ENCODE measurements around the gene SCYL1.

SCYL1 gene

GRCh38 chr11:65493367-65494176 is 31.3 kb upstream of the SCYL1 start:
- DNase-seq (ENCODE audit: low read depth in 1 of 2, low spot score in 1 of 2) = no peak

- DNase-seq (ENCODE audit: low read depth in 1 of 2, low spot score in 1 of 2) = no peak
Measured at GRCh38 chr11:65496304-65497140, 28.4 kb upstream of the SCYL1 start.

GRCh38 chr11:65497141-65498041 is 27.5 kb upstream of the SCYL1 start:
- peak; percentile 96 to 98 for DNase-seq (ENCODE audit: low read depth in 1 of 2, low spot score in 1 of 2)

- peak; percentile 26 to 46 for DNase-seq (ENCODE audit: low read depth in 1 of 2, low spot score in 1 of 2)
Measured at GRCh38 chr11:65498042-65498726, 26.7 kb upstream of the SCYL1 start.

- DNase-seq (ENCODE audit: low read depth in 1 of 2, low spot score in 1 of 2) = no peak
Measured at GRCh38 chr11:65498727-65498976, 26.2 kb upstream of the SCYL1 start.

- peak; percentile 90 to 96 for DNase-seq (ENCODE audit: low read depth in 1 of 2, low spot score in 1 of 2)
Measured at GRCh38 chr11:65498977-65499712, 25.7 kb upstream of the SCYL1 start, which contains the start of gene MALAT1. Gene MALAT1, plus strand, starts transcription at chr11:65499045.

GRCh38 chr11:65499713-65500386 is 25.0 kb upstream of the SCYL1 start:
- no peak for DNase-seq (ENCODE audit: low read depth in 1 of 2, low spot score in 1 of 2)

- no peak for DNase-seq (ENCODE audit: low read depth in 1 of 2, low spot score in 1 of 2)
Measured at GRCh38 chr11:65500387-65501185, 24.3 kb upstream of the SCYL1 start.

GRCh38 chr11:65501186-65501471 is 23.8 kb upstream of the SCYL1 start:
- no peak for DNase-seq (ENCODE audit: low read depth in 1 of 2, low spot score in 1 of 2)

GRCh38 chr11:65501472-65502273 is 23.2 kb upstream of the SCYL1 start:
- no peak for DNase-seq (ENCODE audit: low read depth in 1 of 2, low spot score in 1 of 2)

GRCh38 chr11:65502274-65502554 is 22.7 kb upstream of the SCYL1 start:
- no peak for DNase-seq (ENCODE audit: low read depth in 1 of 2, low spot score in 1 of 2)

- no peak for DNase-seq (ENCODE audit: low read depth in 1 of 2, low spot score in 1 of 2)
Measured at GRCh38 chr11:65502555-65503367, 22.1 kb upstream of the SCYL1 start.

GRCh38 chr11:65503368-65503948 is 21.4 kb upstream of the SCYL1 start:
- no peak for DNase-seq (ENCODE audit: low read depth in 1 of 2, low spot score in 1 of 2)

- no peak for DNase-seq (ENCODE audit: low read depth in 1 of 2, low spot score in 1 of 2)
Measured at GRCh38 chr11:65503949-65504673, 20.8 kb upstream of the SCYL1 start.

- no peak for DNase-seq (ENCODE audit: low read depth in 1 of 2, low spot score in 1 of 2)
Measured at GRCh38 chr11:65504674-65505465, 20.0 kb upstream of the SCYL1 start.

All from activated T-helper 1 cell treated with anti-CD3 and anti-CD28 coated beads, Interleukin-2, amount 50 U/mL, for 16 hours (primary cell).